Rectal smooth muscle tissue (tissue), 1 donor: ENCODE data around the gene DNAJC13.

Source experiments
- H3K27ac ChIP-seq: one replicate; pipeline ENCODE4 v1.7.0; 2013; ENCODE audit warnings: low read depth, low read length, inconsistent platforms
- H3K27me3 ChIP-seq: one replicate; pipeline ENCODE4 v1.7.0; 2013; ENCODE audit warnings: low read length; ENCODE audit not compliant: control insufficient read depth, insufficient read depth
- H3K36me3 ChIP-seq: one replicate; pipeline ENCODE4 v1.7.0; 2013; ENCODE audit warnings: low read length; ENCODE audit not compliant: control insufficient read depth, insufficient read depth
- H3K4me1 ChIP-seq: one replicate; pipeline ENCODE4 v1.7.0; 2013; ENCODE audit warnings: low read length; ENCODE audit not compliant: control insufficient read depth, insufficient read depth
- H3K4me3 ChIP-seq: one replicate; pipeline ENCODE4 v1.7.0; 2013; ENCODE audit warnings: low read length
- H3K9ac ChIP-seq: one replicate; pipeline ENCODE4 v1.7.0; 2013; ENCODE audit warnings: low read length

Gene DNAJC13

DNA sequence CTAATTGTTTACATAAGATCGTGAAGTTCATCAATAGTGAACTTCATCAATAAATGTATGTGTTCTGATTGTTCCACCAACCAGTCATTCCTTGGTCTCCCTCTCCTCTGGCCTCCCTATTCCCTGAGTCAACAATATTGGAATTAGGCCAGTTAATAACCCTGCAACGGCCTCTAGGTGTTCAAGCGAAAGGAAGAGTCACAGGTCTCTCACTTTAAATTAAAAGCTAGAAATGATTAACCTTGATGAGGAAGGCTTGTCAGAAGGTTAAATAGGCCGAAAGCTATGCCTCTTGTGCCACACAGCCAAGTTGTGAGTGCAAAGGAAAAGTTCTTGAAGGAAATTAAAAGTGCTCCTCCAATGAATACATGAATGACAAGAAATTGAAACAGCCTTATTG, 90.4 kb downstream of the DNAJC13 start:
- H3K9ac ChIP-seq = no peak overlapping the region
- no peaks in the 10 kb centered on the region for H3K27me3 ChIP-seq
- H3K4me3 ChIP-seq = no peak overlapping the region
- H3K4me1 ChIP-seq = no peaks in the 10 kb centered on the region
- H3K36me3 ChIP-seq = no peaks in the 10 kb centered on the region
- no peak overlapping the region for H3K27ac ChIP-seq

DNA sequence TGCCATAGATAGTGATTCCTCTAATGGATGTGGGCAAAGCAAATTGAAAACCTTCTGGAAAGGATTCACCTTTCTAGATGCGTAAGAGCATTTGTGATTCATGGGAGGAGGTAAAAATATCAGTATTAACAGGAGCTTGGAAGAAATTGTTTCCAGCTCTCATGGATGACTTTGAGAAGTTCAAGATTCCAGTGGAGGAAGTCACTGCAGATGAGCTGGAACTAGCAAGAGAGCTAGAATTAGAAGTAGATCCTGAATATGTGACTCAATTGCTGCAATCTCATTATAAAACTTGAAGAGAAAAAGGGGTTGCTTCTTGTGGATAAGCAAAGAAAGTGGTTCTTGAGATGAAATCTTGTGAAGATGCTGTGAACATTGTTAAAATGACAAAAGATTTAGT, 91.8 kb downstream of the DNAJC13 start:
- Histone ChIP-seq H3K4me1 (no peaks in the 10 kb centered on the region), H3K9ac (no peak overlapping the region), H3K4me3 (no peak overlapping the region), H3K27me3 (no peaks in the 10 kb centered on the region), H3K27ac (no peak overlapping the region), H3K36me3 (peaks cover 6% of the 10 kb centered on the region)

GRCh38 chr3:132509506-132509905, 92.2 kb downstream of the DNAJC13 start:
- H3K36me3 ChIP-seq = peaks cover 6% of the 10 kb centered on the region
- H3K9ac ChIP-seq = no peak overlapping the region
- H3K4me1 ChIP-seq = no peaks in the 10 kb centered on the region
- H3K27me3 ChIP-seq = no peaks in the 10 kb centered on the region
- no peak overlapping the region for H3K4me3 ChIP-seq
- H3K27ac ChIP-seq = no peak overlapping the region

DNA sequence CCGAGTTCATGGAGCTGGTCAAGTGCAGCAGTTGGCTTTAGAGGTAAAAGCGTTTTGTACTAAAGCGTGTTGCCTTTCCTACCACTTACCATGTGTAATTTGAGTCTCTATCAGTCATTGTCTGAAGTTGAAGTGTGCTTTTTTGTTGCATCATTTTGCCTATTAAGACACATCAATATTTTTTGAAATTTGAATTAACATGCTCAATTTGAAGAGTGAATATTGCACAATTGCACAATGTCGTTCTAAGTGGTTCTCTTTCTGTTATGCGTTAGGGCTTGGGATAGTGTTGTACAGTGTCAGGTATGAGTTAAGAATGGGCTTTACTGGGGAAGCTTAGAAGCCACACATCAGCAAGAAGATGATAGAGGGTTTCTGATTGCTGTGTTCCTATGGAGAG, 95.8 kb downstream of the DNAJC13 start:
- Histone ChIP-seq H3K4me3 (no peak overlapping the region), H3K9ac (no peak overlapping the region), H3K27me3 (no peaks in the 10 kb centered on the region), H3K4me1 (no peaks in the 10 kb centered on the region), H3K27ac (no peak overlapping the region), H3K36me3 (peaks cover 18% of the 10 kb centered on the region)

- no peak overlapping the region for H3K9ac ChIP-seq
- no peaks in the 10 kb centered on the region for H3K27me3 ChIP-seq
- peaks cover 30% of the 10 kb centered on the region for H3K36me3 ChIP-seq
- no peak overlapping the region for H3K27ac ChIP-seq
- no peaks in the 10 kb centered on the region for H3K4me1 ChIP-seq
- H3K4me3 ChIP-seq = no peak overlapping the region
Measured at GRCh38 chr3:132517311-132517710, 100.0 kb downstream of the DNAJC13 start.

DNA sequence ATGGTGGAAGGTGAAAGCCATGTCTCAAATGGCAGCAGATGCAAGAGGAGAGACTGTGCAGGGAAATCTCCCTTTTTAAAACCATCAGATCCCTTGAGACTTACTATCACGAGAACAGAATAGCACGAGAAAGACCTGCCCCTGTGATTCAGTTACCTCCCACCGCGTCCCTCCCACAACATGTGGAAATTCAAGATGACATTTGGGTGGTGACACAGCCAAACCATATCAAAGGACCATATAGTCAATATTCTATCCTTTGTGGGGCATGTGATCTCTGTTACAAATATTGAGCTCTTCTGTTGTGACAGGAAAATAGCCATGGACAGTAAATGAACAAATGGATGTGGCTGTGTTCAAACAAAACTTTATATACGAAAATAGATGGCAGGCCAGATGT, 102.6 kb downstream of the DNAJC13 start:
- H3K36me3 ChIP-seq = peaks cover 39% of the 10 kb centered on the region
- no peak overlapping the region for H3K4me3 ChIP-seq
- H3K27me3 ChIP-seq = no peaks in the 10 kb centered on the region
- no peak overlapping the region for H3K27ac ChIP-seq
- H3K4me1 ChIP-seq = no peaks in the 10 kb centered on the region
- H3K9ac ChIP-seq = no peak overlapping the region

DNA sequence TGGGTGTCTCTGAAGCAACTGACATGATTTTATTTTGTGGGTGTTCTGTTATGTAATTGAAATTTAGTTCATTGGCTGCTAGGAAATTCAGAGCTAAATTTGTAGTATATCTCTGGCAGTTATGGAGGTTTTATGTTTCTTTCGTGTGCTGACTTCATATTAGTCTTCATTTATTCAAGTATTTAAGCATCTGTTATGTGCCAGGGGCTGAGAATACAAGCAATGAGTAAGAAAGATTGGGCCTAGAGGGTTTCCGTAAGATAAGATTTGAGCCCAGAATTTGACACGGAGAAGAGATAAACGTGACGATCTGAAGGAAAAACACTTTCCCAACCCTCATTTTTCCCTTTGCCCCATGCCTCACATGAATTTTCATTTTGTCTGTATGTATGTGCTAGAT, 104.6 kb downstream of the DNAJC13 start:
- peaks cover 41% of the 10 kb centered on the region for H3K36me3 ChIP-seq
- no peak overlapping the region for H3K9ac ChIP-seq
- H3K27me3 ChIP-seq = no peaks in the 10 kb centered on the region
- no peak overlapping the region for H3K4me3 ChIP-seq
- no peaks in the 10 kb centered on the region for H3K4me1 ChIP-seq
- H3K27ac ChIP-seq = no peak overlapping the region

GRCh38 chr3:132522353-132522752, 105.1 kb downstream of the DNAJC13 start:
- Histone ChIP-seq H3K4me3 (no peak overlapping the region), H3K36me3 (peaks cover 37% of the 10 kb centered on the region), H3K27ac (no peak overlapping the region), H3K27me3 (no peaks in the 10 kb centered on the region), H3K9ac (no peak overlapping the region), H3K4me1 (no peaks in the 10 kb centered on the region)

DNA sequence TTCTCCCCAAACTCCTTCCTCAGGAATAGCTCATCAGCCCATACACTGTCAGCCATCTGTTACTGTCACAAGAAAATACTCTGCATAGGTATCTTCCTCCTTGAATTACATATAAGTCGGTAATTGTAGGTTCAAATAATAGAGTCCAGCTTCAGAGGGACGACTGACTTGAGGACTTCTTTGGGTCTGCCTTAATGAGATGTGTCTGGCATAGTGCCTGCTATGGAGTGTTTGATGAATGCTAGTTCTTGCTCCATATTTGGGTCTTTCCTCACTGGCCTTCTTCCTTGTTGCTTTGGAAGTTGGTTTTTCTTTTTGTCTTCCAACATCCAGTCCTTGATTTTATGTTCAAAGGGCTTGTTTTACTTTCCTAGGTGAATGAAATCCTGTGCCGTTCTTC, 113.3 kb downstream of the DNAJC13 start:
- H3K9ac ChIP-seq = no peak overlapping the region
- no peak overlapping the region for H3K4me3 ChIP-seq
- no peak overlapping the region for H3K27ac ChIP-seq
- no peaks in the 10 kb centered on the region for H3K27me3 ChIP-seq
- H3K36me3 ChIP-seq = peaks cover 19% of the 10 kb centered on the region
- H3K4me1 ChIP-seq = no peaks in the 10 kb centered on the region

- Histone ChIP-seq H3K9ac (no peak overlapping the region), H3K27ac (no peak overlapping the region), H3K27me3 (no peaks in the 10 kb centered on the region), H3K4me3 (no peak overlapping the region), H3K36me3 (peaks cover 12% of the 10 kb centered on the region), H3K4me1 (no peaks in the 10 kb centered on the region)
Measured at GRCh38 chr3:132535575-132536441, 118.5 kb downstream of the DNAJC13 start.

DNA sequence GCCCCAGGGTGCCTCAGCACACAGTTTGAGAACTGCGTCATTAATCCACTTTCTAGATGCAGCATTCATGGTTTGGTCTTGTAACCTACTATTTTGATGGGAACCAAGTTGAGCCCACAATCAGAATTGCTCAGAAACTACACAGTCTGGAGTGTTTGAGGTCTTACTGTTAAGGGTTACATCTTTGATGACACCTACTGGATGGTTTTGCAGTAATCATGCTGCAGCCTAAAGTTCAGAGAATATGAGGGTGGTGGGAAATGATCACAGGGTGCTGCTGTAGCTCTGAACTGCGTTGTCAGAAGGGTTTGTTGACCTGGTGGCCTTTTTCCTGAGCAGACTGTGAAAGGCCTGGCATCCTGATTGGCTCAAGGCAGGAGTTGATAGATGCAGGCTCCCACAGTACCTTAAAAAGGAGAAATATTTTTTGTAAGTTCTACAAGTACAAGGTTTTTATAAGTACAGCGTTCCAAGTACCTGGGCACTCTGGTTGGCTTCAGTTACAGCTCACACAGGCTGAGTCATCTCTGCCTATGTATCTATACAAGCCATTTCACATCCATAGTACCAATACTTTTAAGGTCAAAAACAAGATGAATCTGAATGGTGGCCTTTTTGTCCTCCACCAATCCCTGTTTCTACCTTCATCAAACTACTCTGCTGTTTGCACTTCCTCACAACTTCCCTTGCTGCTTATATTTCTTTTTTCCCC, 119.3 kb downstream of the DNAJC13 start:
- peaks cover 9% of the 10 kb centered on the region for H3K36me3 ChIP-seq
- H3K27ac ChIP-seq = no peak overlapping the region
- H3K4me3 ChIP-seq = no peak overlapping the region
- no peak overlapping the region for H3K9ac ChIP-seq
- no peaks in the 10 kb centered on the region for H3K4me1 ChIP-seq
- no peaks in the 10 kb centered on the region for H3K27me3 ChIP-seq

DNA sequence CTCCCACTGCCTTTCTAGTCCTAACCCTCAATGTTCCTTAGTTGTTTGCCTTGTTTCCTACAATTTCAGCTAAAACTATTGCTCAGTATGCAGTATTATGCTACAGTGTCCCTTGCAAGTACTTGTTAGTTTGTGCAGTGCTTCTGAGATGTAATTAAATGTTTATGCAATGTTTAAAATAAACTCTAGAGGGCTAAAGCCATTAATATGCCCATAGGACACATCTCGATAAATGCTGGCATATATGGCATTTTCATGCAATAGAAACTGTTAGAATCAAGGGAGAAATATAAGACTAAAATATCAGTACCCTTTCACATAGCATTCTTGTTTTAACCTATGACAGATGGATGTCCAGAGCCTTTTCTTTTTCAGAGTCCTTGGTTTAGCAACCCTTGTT, 120.0 kb downstream of the DNAJC13 start:
- H3K4me3 ChIP-seq = no peak overlapping the region
- no peak overlapping the region for H3K9ac ChIP-seq
- H3K27me3 ChIP-seq = no peaks in the 10 kb centered on the region
- no peaks in the 10 kb centered on the region for H3K4me1 ChIP-seq
- peaks cover 5% of the 10 kb centered on the region for H3K36me3 ChIP-seq
- H3K27ac ChIP-seq = no peak overlapping the region

DNA sequence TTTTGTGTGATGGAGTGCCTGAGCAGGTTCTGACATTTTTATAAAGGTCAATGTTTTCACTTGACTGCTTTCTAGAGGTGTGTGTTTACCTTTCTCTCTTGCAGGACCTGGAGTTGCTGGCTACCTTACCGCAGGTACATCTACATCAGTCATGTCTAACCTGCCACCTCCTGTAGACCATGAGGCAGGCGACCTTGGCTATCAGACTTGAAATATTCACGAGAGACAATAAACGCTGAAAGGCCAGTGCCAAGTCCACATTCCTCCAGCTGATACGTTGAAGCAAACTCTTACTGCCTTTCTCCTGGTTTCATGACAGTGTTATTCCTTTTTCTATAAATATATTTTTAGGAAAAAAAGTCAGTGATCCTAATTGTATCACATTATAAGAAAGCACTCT, 120.8 kb downstream of the DNAJC13 start:
- peaks cover 5% of the 10 kb centered on the region for H3K36me3 ChIP-seq
- no peak overlapping the region for H3K27ac ChIP-seq
- H3K4me3 ChIP-seq = no peak overlapping the region
- H3K9ac ChIP-seq = no peak overlapping the region
- no peaks in the 10 kb centered on the region for H3K27me3 ChIP-seq
- no peaks in the 10 kb centered on the region for H3K4me1 ChIP-seq
